ENCODE data around the gene FN3KRP. TPM values are rescaled to one million over a fixed set of nuclear protein-coding genes. Genes with fewer than 3 reads are reported as not detected.

Gene FN3KRP, protein sequence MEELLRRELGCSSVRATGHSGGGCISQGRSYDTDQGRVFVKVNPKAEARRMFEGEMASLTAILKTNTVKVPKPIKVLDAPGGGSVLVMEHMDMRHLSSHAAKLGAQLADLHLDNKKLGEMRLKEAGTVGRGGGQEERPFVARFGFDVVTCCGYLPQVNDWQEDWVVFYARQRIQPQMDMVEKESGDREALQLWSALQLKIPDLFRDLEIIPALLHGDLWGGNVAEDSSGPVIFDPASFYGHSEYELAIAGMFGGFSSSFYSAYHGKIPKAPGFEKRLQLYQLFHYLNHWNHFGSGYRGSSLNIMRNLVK
- total RNA-seq, result 10 to 100 TPM; 18.6 to 26.7 TPM
- polyA plus RNA-seq, result 10 to 100 TPM; 25.3 to 35.2 TPM
- long read RNA-seq, donor 1, transcript FN3KRP-201 (6 exons, 1,849 nt), result major isoform, 126 of 142 reads
- long read RNA-seq, donor 1, partial matches to known transcripts, result 5 of 142 reads
- long read RNA-seq, donor 1, other reads (novel, unspliced or antisense), result 10 of 142 reads
- long read RNA-seq, donor 2, transcript FN3KRP-201 (6 exons, 1,849 nt), result major isoform, 34 of 44 reads
- long read RNA-seq, donor 2, partial matches to known transcripts, result 0 of 44 reads
- long read RNA-seq, donor 2, other reads (novel, unspliced or antisense), result 10 of 44 reads

DNA sequence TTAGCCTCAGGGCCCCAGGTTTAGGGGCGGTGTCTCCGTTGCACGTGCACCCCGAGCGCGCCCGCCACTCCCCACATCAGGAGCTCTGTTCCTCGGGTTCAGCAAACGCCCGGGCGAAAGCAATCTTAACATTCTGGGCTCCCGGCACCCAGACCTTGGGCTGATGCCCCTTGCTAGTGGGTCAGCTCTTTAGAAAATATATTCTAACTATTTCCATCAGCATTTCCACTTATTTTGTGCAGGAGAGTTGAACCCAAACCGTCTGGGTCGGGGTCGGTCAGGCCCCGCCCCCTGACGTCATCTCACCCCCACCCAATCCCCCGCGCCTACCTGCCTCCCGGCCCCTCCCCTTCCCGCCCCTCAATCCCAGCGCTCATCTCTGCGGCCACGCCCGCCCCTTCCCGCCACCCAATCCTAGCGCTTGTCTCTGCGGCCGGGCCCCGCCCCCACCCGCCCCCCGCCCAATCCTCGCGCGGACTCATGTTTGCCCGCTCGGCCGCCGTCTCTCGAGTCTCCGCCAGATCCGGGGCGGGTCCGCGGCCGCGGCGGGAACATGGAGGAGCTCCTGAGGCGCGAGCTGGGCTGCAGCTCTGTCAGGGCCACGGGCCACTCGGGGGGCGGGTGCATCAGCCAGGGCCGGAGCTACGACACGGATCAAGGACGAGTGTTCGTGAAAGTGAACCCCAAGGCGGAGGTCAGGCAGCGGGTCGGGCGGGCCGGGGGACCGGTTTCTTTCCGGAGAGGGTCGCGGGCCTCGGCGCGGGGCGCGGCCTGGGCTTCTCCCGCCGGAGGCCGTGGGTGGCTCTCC, at the start of gene FN3KRP:
FN3KRP (plus strand) TSS at position 504 of the 808 bp plus-strand sequence; CDS start at position 554, 50 bp downstream.
- DNase-seq (peak; percentile 98), ATAC-seq (ENCODE audit: low FRiP score) (peak; percentile 91)
- Histone ChIP-seq H3K9me3 (ENCODE audit: control insufficient read depth, low read length) (no peaks in the 10 kb centered on the region), H3K4me1 (ENCODE audit: control insufficient read depth in 1 of 2, insufficient read depth in 2 of 2, low read length in 2 of 2) (no peaks in the 10 kb centered on the region), H3K4me3 (ENCODE audit: low read length in 2 of 2) (peak within 1 kb of the TSS; percentile 71), H3K36me3 (ENCODE audit: control insufficient read depth in 1 of 2, insufficient read depth in 2 of 2, low read length in 1 of 2) (no peaks in the 10 kb centered on the region), H3K27me3 (ENCODE audit: control insufficient read depth in 1 of 2, insufficient read depth in 2 of 2, low read length in 1 of 2) (no peaks in the 10 kb centered on the region), H3K27ac (ENCODE audit: low read depth in 1 of 2, low read length in 2 of 2) (no peak within 1 kb of the TSS)
- intact Hi-C loops (cut with DNase I), result loop anchor here in 1 of 2 donors (5.0 kb wide), 1 partner anchor 36 kb away; the partner anchor contains the start of gene TBCD
- 0 to 1% methylated on average over 63 to 75 of the region's 75 CpGs for WGBS, 2 donors

DNA sequence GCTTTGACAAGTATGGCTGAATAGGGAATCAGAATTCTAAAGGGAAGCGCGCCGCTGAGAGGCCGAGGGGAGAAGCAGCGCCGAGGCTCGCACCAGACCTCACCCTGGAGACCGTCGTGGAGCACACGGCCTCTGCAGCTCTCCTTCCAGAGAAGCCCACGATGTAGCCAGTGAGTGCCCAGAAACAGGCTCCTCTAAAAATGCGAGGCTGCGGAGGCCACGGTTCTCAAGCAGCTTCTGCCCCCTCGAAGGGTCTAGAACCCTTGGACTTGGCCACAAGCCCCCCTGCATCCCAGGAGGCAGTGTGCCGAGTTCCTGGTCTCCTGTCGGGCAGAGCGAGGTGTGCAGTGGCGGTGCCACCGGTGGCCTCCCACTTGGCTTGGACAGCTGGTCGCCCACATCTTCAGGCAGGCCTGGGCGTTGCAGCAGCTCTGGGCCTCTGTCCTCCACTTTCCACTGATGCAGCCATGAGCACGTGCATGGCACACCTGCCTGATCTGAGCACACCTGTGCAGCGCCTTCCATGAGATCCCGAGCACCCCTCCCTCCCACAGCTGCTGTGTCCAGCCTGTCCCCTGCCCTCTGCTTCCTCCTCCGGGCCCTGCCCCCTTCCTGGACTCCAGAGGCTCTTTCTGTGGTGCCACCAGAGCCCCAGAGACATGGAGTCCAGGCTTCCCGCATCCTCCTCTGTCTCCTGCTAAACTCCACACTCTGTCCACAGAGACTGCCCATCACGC, 49.4 kb upstream of the FN3KRP start:
- WGBS, 2 donors, result 91 to 92% methylated on average over 26 to 28 of the region's 28 CpGs
- ATAC-seq (ENCODE audit: low FRiP score) (no peak), DNase-seq (peak in 1 of 2 donors; percentile 67)
- H3K4me1 ChIP-seq (ENCODE audit: control insufficient read depth in 1 of 2, insufficient read depth in 2 of 2, low read length in 2 of 2), result no peaks in the 10 kb centered on the region
- H3K27ac ChIP-seq (ENCODE audit: low read depth in 1 of 2, low read length in 2 of 2), result no peak overlapping the region
- intact Hi-C loops (cut with DNase I), result no loop called here
- H3K9me3 ChIP-seq (ENCODE audit: control insufficient read depth, low read length), result no peaks in the 10 kb centered on the region
- no peaks in the 10 kb centered on the region for H3K36me3 ChIP-seq (ENCODE audit: control insufficient read depth in 1 of 2, insufficient read depth in 2 of 2, low read length in 1 of 2)
- H3K27me3 ChIP-seq (ENCODE audit: control insufficient read depth in 1 of 2, insufficient read depth in 2 of 2, low read length in 1 of 2), result no peaks in the 10 kb centered on the region
- H3K4me3 ChIP-seq (ENCODE audit: low read length in 2 of 2), result no peak overlapping the region

DNA sequence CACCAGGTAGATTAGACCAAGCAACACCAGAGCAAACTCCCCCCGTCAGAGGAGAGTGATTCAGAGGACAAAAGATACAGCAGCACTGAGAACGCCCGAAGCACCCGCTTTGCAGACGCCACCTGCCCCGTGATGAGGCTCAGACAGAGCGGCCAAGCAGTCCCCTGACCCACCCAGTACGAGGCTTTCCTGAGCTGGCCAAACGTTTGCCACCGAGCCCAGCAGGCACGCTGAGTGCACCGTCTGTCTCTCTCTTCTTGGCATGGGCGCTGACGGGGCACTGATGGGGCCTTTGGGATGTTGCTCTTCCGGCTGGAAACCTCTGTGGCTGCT, 48.9 kb upstream of the FN3KRP start:
- 88% methylated on average over 15 of the region's 15 CpGs for WGBS, 2 donors

DNA sequence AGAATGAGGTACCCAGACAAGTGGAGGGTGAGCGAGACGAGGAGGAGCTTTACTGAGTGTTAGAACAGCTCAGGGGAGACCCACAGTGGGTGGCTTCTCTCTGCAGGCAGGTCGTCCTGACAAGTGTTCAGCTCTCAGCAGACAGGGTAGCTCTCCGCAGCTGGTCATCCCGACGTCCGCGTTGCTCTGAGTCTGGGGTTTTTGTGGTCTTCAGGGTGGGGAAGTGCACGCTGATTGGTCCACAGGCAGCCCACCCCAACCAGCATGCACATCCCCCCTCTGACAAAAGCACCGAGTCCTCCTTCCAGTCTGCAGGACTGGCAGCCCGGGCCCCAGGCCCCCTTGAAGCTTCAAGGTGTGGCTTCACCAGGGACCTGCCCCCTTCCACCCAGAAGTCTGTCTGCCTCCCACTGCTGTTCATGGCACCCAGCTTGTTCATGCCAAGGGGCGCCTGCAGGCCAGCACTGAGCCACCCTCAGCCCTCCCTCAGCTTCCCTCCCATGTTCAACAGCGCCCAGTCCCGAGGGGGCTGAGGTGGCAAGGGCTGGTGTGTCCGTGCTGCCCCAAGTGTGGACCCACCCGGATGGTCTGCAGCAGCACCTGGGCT, 48.4 kb upstream of the FN3KRP start:
- H3K36me3 ChIP-seq (ENCODE audit: control insufficient read depth in 1 of 2, insufficient read depth in 2 of 2, low read length in 1 of 2), result no peaks in the 10 kb centered on the region
- H3K9me3 ChIP-seq (ENCODE audit: control insufficient read depth, low read length), result no peaks in the 10 kb centered on the region
- no peak overlapping the region for H3K27ac ChIP-seq (ENCODE audit: low read depth in 1 of 2, low read length in 2 of 2)
- DNase-seq (peak in 1 of 2 donors; percentile 43), ATAC-seq (ENCODE audit: low FRiP score) (peak; percentile 16)
- 77% methylated on average over 16 of the region's 16 CpGs for WGBS, 2 donors
- intact Hi-C loops (cut with DNase I), result loop anchor here in 1 of 2 donors (2.0 kb wide), 1 partner anchor 107 kb away; no protein-coding TSS in a partner anchor
- H3K4me3 ChIP-seq (ENCODE audit: low read length in 2 of 2), result no peak overlapping the region
- H3K4me1 ChIP-seq (ENCODE audit: control insufficient read depth in 1 of 2, insufficient read depth in 2 of 2, low read length in 2 of 2), result no peaks in the 10 kb centered on the region
- no peaks in the 10 kb centered on the region for H3K27me3 ChIP-seq (ENCODE audit: control insufficient read depth in 1 of 2, insufficient read depth in 2 of 2, low read length in 1 of 2)

More for the DNA sequence above, 48.9 kb upstream of the FN3KRP start:
- H3K4me3 ChIP-seq (ENCODE audit: low read length in 2 of 2), result no peak overlapping the region
- H3K36me3 ChIP-seq (ENCODE audit: control insufficient read depth in 1 of 2, insufficient read depth in 2 of 2, low read length in 1 of 2), result no peaks in the 10 kb centered on the region
- no peaks in the 10 kb centered on the region for H3K4me1 ChIP-seq (ENCODE audit: control insufficient read depth in 1 of 2, insufficient read depth in 2 of 2, low read length in 2 of 2)
- no peak overlapping the region for H3K27ac ChIP-seq (ENCODE audit: low read depth in 1 of 2, low read length in 2 of 2)
- H3K9me3 ChIP-seq (ENCODE audit: control insufficient read depth, low read length), result no peaks in the 10 kb centered on the region
- ATAC-seq (ENCODE audit: low FRiP score) (no peak), DNase-seq (peak in 1 of 2 donors; percentile 57)
- intact Hi-C loops (cut with DNase I), result no loop called here
- no peaks in the 10 kb centered on the region for H3K27me3 ChIP-seq (ENCODE audit: control insufficient read depth in 1 of 2, insufficient read depth in 2 of 2, low read length in 1 of 2)

DNA sequence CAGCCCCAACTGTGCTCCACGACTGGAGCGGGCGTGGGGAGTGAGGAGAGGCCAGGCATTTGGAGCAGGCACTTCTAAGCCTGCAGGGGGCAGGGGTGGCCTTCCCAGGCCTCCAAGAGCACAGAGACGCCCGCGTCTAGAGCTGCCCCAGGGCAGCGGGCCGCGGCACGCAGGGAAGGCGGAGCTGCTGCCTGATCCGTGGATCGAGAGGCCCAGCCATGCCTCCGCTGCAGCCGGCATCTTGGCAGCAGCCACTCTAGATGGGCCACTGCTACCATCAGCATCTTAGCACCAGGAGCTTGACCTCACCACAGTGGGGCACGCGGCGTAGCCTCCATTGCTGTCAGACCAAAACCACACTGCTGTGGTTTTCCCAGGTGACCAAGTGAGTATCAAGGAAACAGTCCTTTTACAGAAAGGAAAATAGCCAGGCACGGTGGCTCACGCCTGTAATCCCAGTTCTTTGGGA, 47.8 kb upstream of the FN3KRP start:
- H3K36me3 ChIP-seq (ENCODE audit: control insufficient read depth in 1 of 2, insufficient read depth in 2 of 2, low read length in 1 of 2), result no peaks in the 10 kb centered on the region
- no peak overlapping the region for H3K27ac ChIP-seq (ENCODE audit: low read depth in 1 of 2, low read length in 2 of 2)
- no peaks in the 10 kb centered on the region for H3K27me3 ChIP-seq (ENCODE audit: control insufficient read depth in 1 of 2, insufficient read depth in 2 of 2, low read length in 1 of 2)
- no peaks in the 10 kb centered on the region for H3K9me3 ChIP-seq (ENCODE audit: control insufficient read depth, low read length)
- WGBS, 2 donors, result 50 to 51% methylated on average over 20 of the region's 20 CpGs
- ATAC-seq (ENCODE audit: low FRiP score) (peak; percentile 46), DNase-seq (peak; percentile 78 to 81)
- no peaks in the 10 kb centered on the region for H3K4me1 ChIP-seq (ENCODE audit: control insufficient read depth in 1 of 2, insufficient read depth in 2 of 2, low read length in 2 of 2)
- H3K4me3 ChIP-seq (ENCODE audit: low read length in 2 of 2), result no peak overlapping the region
- intact Hi-C loops (cut with DNase I), result loop anchor here in 1 of 2 donors (2.0 kb wide), 1 partner anchor 106 kb away; no protein-coding TSS in a partner anchor

DNA sequence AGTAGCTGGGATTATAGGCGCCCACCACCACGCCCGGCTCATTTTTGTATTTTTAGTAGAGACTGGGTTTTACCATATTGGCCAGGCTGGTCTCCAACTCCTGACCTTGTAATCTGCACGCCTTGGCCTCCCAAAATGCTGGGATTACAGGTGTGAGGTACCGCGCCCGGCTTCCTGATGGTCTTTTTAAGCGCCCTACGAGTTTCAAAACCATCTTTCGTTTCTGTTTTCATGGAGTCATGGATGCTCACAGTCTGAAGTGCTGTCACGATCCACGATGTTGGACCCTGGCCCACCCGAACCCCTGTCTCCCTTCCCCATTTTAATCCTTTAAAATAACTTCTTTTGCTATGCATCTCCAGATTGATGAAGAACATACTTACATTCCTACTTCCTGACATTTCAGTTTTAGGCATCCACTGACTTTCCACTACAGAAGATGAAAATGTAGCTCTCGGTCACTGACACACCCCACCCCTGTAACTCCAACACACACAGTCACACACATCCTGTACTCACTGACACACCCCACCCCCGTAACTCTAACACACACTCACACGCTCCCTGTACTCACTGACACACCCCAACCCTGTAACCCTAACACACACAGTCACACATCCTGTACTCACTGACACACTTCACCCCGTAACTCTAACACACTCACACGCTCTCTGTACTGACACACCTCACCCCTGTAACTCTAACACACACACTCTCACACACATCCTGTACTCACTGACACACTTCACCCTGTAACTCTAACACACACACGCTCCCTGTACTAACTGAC, 45.6 kb upstream of the FN3KRP start:
- WGBS, 2 donors, result 93 to 95% methylated on average over 19 of the region's 19 CpGs
- H3K27me3 ChIP-seq (ENCODE audit: control insufficient read depth in 1 of 2, insufficient read depth in 2 of 2, low read length in 1 of 2), result no peaks in the 10 kb centered on the region
- no peak overlapping the region for H3K27ac ChIP-seq (ENCODE audit: low read depth in 1 of 2, low read length in 2 of 2)

DNA sequence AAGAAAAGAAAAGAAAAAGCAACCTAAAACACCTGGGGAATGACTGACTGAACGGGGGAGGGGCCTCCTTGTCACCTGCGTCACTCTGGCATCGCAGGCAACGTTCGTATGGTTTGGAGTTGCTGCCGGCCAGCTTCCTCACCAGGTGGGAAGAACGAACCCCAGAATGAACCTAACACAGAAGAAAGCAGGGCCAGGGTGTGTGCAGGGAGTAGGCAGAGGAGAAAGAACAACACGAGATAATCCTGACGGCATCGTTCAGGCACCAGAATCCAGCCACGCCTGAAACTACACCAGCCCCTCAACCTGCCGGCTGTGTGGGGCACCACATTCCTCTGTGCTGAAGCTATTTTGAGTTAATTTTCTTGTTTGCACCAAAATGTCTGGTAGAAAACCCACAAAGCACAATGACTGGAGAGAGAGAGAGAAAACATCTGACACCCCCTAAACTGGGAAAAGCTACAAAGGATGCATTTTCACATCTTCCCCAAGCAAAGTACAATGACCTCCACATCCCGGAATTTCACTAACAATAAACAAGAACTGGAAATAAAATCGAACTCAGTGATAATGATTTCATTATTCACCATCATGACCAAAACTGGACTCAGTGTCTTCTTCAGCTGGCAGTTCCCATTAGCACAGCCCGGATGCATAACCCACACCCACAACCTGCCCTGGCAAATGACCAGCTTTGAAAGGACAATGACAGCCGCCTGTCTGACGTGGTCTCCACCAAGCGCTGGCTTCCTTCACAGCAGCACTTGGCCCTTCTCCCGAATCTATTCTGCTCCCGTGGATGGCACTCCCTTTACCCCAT, 41.6 kb upstream of the FN3KRP start:
- H3K9me3 ChIP-seq (ENCODE audit: control insufficient read depth, low read length), result no peaks in the 10 kb centered on the region
- intact Hi-C loops (cut with DNase I), result no loop called here
- H3K4me1 ChIP-seq (ENCODE audit: control insufficient read depth in 1 of 2, insufficient read depth in 2 of 2, low read length in 2 of 2), result no peaks in the 10 kb centered on the region
- no peak for ATAC-seq (ENCODE audit: low FRiP score)
- H3K27ac ChIP-seq (ENCODE audit: low read depth in 1 of 2, low read length in 2 of 2), result no peak overlapping the region
- no peaks in the 10 kb centered on the region for H3K36me3 ChIP-seq (ENCODE audit: control insufficient read depth in 1 of 2, insufficient read depth in 2 of 2, low read length in 1 of 2)
- DNase-seq, result no peak
- H3K4me3 ChIP-seq (ENCODE audit: low read length in 2 of 2), result no peak overlapping the region
- H3K27me3 ChIP-seq (ENCODE audit: control insufficient read depth in 1 of 2, insufficient read depth in 2 of 2, low read length in 1 of 2), result no peaks in the 10 kb centered on the region
- WGBS, 2 donors, result 80 to 84% methylated on average over 20 of the region's 20 CpGs

More for the DNA sequence above, 45.6 kb upstream of the FN3KRP start:
- intact Hi-C loops (cut with DNase I), result no loop called here
- H3K36me3 ChIP-seq (ENCODE audit: control insufficient read depth in 1 of 2, insufficient read depth in 2 of 2, low read length in 1 of 2), result no peaks in the 10 kb centered on the region
- H3K4me3 ChIP-seq (ENCODE audit: low read length in 2 of 2), result no peak overlapping the region
- ATAC-seq (ENCODE audit: low FRiP score) (no peak), DNase-seq (peak in 1 of 2 donors; percentile 35)
- no peaks in the 10 kb centered on the region for H3K4me1 ChIP-seq (ENCODE audit: control insufficient read depth in 1 of 2, insufficient read depth in 2 of 2, low read length in 2 of 2)
- no peaks in the 10 kb centered on the region for H3K9me3 ChIP-seq (ENCODE audit: control insufficient read depth, low read length)
